GM23338 (cell line): Measurements from ENCODE around the gene MGAT3. TPM values are rescaled to one million over a fixed set of nuclear protein-coding genes. Genes with fewer than 3 reads are reported as not detected.

ENCODE experiments used
- ATAC-seq: fragments of 200-7000 bp; cut with Tn5 transposase; 3 replicates; pipeline ENCODE4 v1.9.1; 2020
- DNase-seq: peaks from one replicate; pipeline ENCODE4 v3.0.0-alpha.2; 2015; ENCODE audit warnings: low spot score
- H2AFZ ChIP-seq: fragments of 200-600 bp; sonication (generic); 2 replicates; pipeline ENCODE4 v1.8.0; 2016; ENCODE audit warnings: antibody characterized with exemption, mild to moderate bottlenecking, moderate library complexity
- H3F3A ChIP-seq: fragments of 200-600 bp; sonication (generic); replicated peaks from 2 replicates; pipeline ENCODE4 v1.8.0; 2017; ENCODE audit warnings: antibody characterized with exemption, mixed run types, low read depth
- H3K27ac ChIP-seq: fragments of 200-600 bp; sonication (generic); 2 replicates; pipeline ENCODE4 v1.6.1; 2016; ENCODE audit warnings: low read depth
- H3K27me3 ChIP-seq: fragments of 200-600 bp; sonication (generic); 2 replicates; pipeline ENCODE4 v1.8.0; 2016; ENCODE audit warnings: mild to moderate bottlenecking, mixed run types, moderate library complexity; ENCODE audit not compliant: insufficient read depth
- H3K36me3 ChIP-seq: fragments of 200-600 bp; sonication (generic); 2 replicates; pipeline ENCODE4 v1.8.0; 2016; ENCODE audit warnings: mild to moderate bottlenecking; ENCODE audit not compliant: insufficient read depth
- H3K4me1 ChIP-seq: fragments of 200-600 bp; sonication (generic); 2 replicates; pipeline ENCODE4 v1.8.0; 2016; ENCODE audit warnings: mild to moderate bottlenecking, moderate library complexity; ENCODE audit not compliant: insufficient read depth
- H3K4me2 ChIP-seq: fragments of 200-600 bp; sonication (generic); 2 replicates; pipeline ENCODE4 v1.7.1; 2017; ENCODE audit warnings: mixed run types
- H3K4me3 ChIP-seq: fragments of 200-600 bp; sonication (generic); 2 replicates; pipeline ENCODE4 v1.6.1; 2016; ENCODE audit warnings: mixed run types
- H3K79me2 ChIP-seq: fragments of 200-600 bp; sonication (generic); replicated peaks from 2 replicates; pipeline ENCODE4 v1.8.0; 2017; ENCODE audit warnings: mild to moderate bottlenecking; ENCODE audit not compliant: insufficient read depth
- H3K9me2 ChIP-seq: fragments of 200-600 bp; sonication (generic); 2 replicates; pipeline ENCODE4 v1.8.0; 2017; ENCODE audit not compliant: insufficient read depth
- H4K20me1 ChIP-seq: fragments of 200-600 bp; sonication (generic); replicated peaks from 2 replicates; pipeline ENCODE4 v1.8.0; 2017; ENCODE audit warnings: mild to moderate bottlenecking; ENCODE audit not compliant: insufficient read depth
- H3K27ac Mint-ChIP-seq: 2 replicates; pipeline ENCODE4 v1.8.0; 2020; ENCODE audit warnings: inconsistent platforms, mild to moderate bottlenecking, moderate library complexity, mixed read lengths
- H3K27me3 Mint-ChIP-seq: 3 replicates; pipeline ENCODE4 v1.8.0; 2022; ENCODE audit warnings: low read depth, mild to moderate bottlenecking, moderate library complexity, mixed read lengths, inconsistent platforms; ENCODE audit not compliant: insufficient read depth, poor library complexity
- H3K36me3 Mint-ChIP-seq: 3 replicates; pipeline ENCODE4 v1.8.0; 2021; ENCODE audit warnings: low read depth, mild to moderate bottlenecking, inconsistent platforms, moderate library complexity, mixed read lengths
- H3K4me1 Mint-ChIP-seq: 3 replicates; pipeline ENCODE4 v1.8.0; 2020; ENCODE audit warnings: mild to moderate bottlenecking, inconsistent platforms, mixed read lengths
- H3K4me3 Mint-ChIP-seq: 3 replicates; pipeline ENCODE4 v1.8.0; 2021; ENCODE audit warnings: moderate library complexity, mild to moderate bottlenecking, inconsistent platforms, mixed read lengths
- H3K9me3 Mint-ChIP-seq: 3 replicates; pipeline ENCODE4 v1.8.0; 2020; ENCODE audit warnings: moderate library complexity, mild to moderate bottlenecking, inconsistent platforms, mixed read lengths
- EZH2 ChIP-seq: fragments of 200-600 bp; sonication (generic); IDR thresholded peaks from one replicate; pipeline ENCODE4 v1.8.0; 2017; ENCODE audit warnings: antibody characterized with exemption, mild to moderate bottlenecking, low read depth; ENCODE audit not compliant: unreplicated experiment
- EZH2phosphoT487 ChIP-seq: fragments of 200-600 bp; sonication (generic); IDR thresholded peaks from one replicate; pipeline ENCODE4 v1.8.1; 2018; ENCODE audit warnings: antibody characterized with exemption; ENCODE audit not compliant: unreplicated experiment
- NANOG ChIP-seq: IDR thresholded peaks from 2 replicates; pipeline ENCODE4 v1.6.1; 2016; ENCODE audit warnings: antibody characterized with exemption, borderline replicate concordance
- POLR2AphosphoS5 ChIP-seq: IDR thresholded peaks from 2 replicates; pipeline ENCODE4 v1.6.1; 2016; ENCODE audit warnings: antibody characterized with exemption, low read depth
- ZNF114 ChIP-seq: fragments of 250-450 bp; sonication (Bioruptor Pico); IDR thresholded peaks from 2 replicates; pipeline ENCODE4 v1.5.0; 2020; ENCODE audit warnings: mild to moderate bottlenecking, moderate library complexity
- polyA plus RNA-seq: library from polyadenylated mRNA; unstranded; fragments of >200 nt; fragmentation: Nextera tagmentation; extraction: Ambion mirVana; gene quantifications from 2 replicates; pipeline ENCODE4 v1.2.1, GENCODE V29; 2016
- total RNA-seq: library from RNA; depleted of rRNA; stranded (reverse); fragments of >200 nt; shearing (Covaris generic); gene quantifications from 2 replicates; pipeline ENCODE4 v1.2.3, GENCODE V29; 2014
- TF ChIP-seq, protein P1 (sequence below): IDR thresholded peaks from one replicate; pipeline ENCODE4 v1.6.1; 2018; ENCODE audit warnings: antibody characterized with exemption; ENCODE audit not compliant: unreplicated experiment
- TF ChIP-seq, protein P2 (sequence below): fragments of 250-450 bp; sonication (Bioruptor Pico); IDR thresholded peaks from 2 replicates; pipeline ENCODE4 v1.5.0; 2020; ENCODE audit warnings: mild to moderate bottlenecking, moderate library complexity

The MGAT3 gene
- total and polyA plus RNA-seq, 2 experiments from 2014 or later = 1.7 to 10.2 TPM

- H3K9me2 ChIP-seq = no peaks in the 10 kb centered on the region
- H3K27ac ChIP-seq = no peak overlapping the region
- Mint-ChIP-seq H3K9me3 (no peaks in the 10 kb centered on the region; the same call in none of the 3 replicates), H3K36me3 (peaks cover 1% of the 10 kb centered on the region; the same call in 2 of the 3 replicates), H3K27ac (no peak overlapping the region), H3K4me3 (no peak overlapping the region), H3K27me3 (peaks cover 51% of the 10 kb centered on the region), H3K4me1 (peaks cover 8% of the 10 kb centered on the region)
- DNase-seq (no peak), ATAC-seq (no peak)
- H3K4me1 ChIP-seq = peaks cover 11% of the 10 kb centered on the region
- H3F3A ChIP-seq = peaks cover 5% of the 10 kb centered on the region; the same call in 1 of the 2 replicates
- peaks cover 11% of the 10 kb centered on the region; the same call in 1 of the 2 replicates for H4K20me1 ChIP-seq
- H3K27me3 ChIP-seq = peaks cover 15% of the 10 kb centered on the region
- peaks cover 9% of the 10 kb centered on the region for H3K79me2 ChIP-seq
- H2AFZ ChIP-seq = no peak overlapping the region
- no peak overlapping the region for H3K4me2 ChIP-seq
- no peaks in the 10 kb centered on the region for H3K36me3 ChIP-seq
- H3K4me3 ChIP-seq = no peak overlapping the region
- TF ChIP-seq NANOG = no peak
- TF ChIP-seq, protein P1, sequence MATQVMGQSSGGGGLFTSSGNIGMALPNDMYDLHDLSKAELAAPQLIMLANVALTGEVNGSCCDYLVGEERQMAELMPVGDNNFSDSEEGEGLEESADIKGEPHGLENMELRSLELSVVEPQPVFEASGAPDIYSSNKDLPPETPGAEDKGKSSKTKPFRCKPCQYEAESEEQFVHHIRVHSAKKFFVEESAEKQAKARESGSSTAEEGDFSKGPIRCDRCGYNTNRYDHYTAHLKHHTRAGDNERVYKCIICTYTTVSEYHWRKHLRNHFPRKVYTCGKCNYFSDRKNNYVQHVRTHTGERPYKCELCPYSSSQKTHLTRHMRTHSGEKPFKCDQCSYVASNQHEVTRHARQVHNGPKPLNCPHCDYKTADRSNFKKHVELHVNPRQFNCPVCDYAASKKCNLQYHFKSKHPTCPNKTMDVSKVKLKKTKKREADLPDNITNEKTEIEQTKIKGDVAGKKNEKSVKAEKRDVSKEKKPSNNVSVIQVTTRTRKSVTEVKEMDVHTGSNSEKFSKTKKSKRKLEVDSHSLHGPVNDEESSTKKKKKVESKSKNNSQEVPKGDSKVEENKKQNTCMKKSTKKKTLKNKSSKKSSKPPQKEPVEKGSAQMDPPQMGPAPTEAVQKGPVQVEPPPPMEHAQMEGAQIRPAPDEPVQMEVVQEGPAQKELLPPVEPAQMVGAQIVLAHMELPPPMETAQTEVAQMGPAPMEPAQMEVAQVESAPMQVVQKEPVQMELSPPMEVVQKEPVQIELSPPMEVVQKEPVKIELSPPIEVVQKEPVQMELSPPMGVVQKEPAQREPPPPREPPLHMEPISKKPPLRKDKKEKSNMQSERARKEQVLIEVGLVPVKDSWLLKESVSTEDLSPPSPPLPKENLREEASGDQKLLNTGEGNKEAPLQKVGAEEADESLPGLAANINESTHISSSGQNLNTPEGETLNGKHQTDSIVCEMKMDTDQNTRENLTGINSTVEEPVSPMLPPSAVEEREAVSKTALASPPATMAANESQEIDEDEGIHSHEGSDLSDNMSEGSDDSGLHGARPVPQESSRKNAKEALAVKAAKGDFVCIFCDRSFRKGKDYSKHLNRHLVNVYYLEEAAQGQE = no peak
- TF ChIP-seq EZH2phosphoT487 = no peak
- TF ChIP-seq ZNF114 (CRISPR knock-in tag) = no peak
- TF ChIP-seq, protein P2, sequence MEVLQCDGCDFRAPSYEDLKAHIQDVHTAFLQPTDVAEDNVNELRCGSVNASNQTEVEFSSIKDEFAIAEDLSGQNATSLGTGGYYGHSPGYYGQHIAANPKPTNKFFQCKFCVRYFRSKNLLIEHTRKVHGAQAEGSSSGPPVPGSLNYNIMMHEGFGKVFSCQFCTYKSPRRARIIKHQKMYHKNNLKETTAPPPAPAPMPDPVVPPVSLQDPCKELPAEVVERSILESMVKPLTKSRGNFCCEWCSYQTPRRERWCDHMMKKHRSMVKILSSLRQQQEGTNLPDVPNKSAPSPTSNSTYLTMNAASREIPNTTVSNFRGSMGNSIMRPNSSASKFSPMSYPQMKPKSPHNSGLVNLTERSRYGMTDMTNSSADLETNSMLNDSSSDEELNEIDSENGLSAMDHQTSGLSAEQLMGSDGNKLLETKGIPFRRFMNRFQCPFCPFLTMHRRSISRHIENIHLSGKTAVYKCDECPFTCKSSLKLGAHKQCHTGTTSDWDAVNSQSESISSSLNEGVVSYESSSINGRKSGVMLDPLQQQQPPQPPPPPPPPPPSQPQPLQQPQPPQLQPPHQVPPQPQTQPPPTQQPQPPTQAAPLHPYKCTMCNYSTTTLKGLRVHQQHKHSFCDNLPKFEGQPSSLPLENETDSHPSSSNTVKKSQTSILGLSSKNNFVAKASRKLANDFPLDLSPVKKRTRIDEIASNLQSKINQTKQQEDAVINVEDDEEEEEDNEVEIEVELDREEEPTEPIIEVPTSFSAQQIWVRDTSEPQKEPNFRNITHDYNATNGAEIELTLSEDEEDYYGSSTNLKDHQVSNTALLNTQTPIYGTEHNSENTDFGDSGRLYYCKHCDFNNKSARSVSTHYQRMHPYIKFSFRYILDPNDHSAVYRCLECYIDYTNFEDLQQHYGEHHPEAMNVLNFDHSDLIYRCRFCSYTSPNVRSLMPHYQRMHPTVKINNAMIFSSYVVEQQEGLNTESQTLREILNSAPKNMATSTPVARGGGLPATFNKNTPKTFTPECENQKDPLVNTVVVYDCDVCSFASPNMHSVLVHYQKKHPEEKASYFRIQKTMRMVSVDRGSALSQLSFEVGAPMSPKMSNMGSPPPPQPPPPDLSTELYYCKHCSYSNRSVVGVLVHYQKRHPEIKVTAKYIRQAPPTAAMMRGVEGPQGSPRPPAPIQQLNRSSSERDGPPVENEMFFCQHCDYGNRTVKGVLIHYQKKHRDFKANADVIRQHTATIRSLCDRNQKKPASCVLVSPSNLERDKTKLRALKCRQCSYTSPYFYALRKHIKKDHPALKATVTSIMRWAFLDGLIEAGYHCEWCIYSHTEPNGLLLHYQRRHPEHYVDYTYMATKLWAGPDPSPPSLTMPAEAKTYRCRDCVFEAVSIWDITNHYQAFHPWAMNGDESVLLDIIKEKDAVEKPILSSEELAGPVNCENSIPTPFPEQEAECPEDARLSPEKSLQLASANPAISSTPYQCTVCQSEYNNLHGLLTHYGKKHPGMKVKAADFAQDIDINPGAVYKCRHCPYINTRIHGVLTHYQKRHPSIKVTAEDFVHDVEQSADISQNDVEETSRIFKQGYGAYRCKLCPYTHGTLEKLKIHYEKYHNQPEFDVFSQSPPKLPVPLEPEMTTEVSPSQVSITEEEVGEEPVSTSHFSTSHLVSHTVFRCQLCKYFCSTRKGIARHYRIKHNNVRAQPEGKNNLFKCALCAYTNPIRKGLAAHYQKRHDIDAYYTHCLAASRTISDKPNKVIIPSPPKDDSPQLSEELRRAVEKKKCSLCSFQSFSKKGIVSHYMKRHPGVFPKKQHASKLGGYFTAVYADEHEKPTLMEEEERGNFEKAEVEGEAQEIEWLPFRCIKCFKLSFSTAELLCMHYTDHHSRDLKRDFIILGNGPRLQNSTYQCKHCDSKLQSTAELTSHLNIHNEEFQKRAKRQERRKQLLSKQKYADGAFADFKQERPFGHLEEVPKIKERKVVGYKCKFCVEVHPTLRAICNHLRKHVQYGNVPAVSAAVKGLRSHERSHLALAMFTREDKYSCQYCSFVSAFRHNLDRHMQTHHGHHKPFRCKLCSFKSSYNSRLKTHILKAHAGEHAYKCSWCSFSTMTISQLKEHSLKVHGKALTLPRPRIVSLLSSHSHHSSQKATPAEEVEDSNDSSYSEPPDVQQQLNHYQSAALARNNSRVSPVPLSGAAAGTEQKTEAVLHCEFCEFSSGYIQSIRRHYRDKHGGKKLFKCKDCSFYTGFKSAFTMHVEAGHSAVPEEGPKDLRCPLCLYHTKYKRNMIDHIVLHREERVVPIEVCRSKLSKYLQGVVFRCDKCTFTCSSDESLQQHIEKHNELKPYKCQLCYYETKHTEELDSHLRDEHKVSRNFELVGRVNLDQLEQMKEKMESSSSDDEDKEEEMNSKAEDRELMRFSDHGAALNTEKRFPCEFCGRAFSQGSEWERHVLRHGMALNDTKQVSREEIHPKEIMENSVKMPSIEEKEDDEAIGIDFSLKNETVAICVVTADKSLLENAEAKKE = no peak
- TF ChIP-seq EZH2 = no peak
- no peak for TF ChIP-seq POLR2AphosphoS5
Measured at GRCh38 chr22:39498368-39498767, 41.6 kb downstream of the MGAT3 start.
